ENCODE measurements around the gene SHB.

GRCh38 chr9:37913480-37914153, 155.4 kb downstream of the SHB start:
- TF ChIP-seq CTCF (IDR thresholded peaks at IDR 0.05) (peak; percentile 98), EZH2 (IDR thresholded peaks at IDR 0.05) (no peak)
